Lower leg skin (tissue), 4 donors: ENCODE data around the gene GLP2R. TPM values are rescaled to one million over a fixed set of nuclear protein-coding genes. Genes with fewer than 3 reads are reported as not detected.

Source experiments
- DNase-seq, 2 donors: peaks; one replicate each; pipeline ENCODE4 v3.0.0-alpha.2; 2019; ENCODE audit warnings: low spot score in 2 of 2
- H3K4me3 ChIP-seq: fragments of 200-600 bp; sonication (generic); 2 replicates; pipeline ENCODE4 v1.5.1; 2017; ENCODE audit warnings: mild to moderate bottlenecking, low read depth; ENCODE audit not compliant: poor library complexity, severe bottlenecking
- POLR2A ChIP-seq, 2 donors: fragments of 450-650 bp; IDR thresholded peaks; one replicate each; pipeline ENCODE4 v1.6.1; 2016 to 2017; ENCODE audit warnings: antibody characterized with exemption in 2 of 2, mild to moderate bottlenecking in 1 of 2, moderate library complexity in 1 of 2
- WGBS, 2 donors: methylation state at CpG; one replicate each; pipeline ENCODE4 v1.1.5; 2018; 5-methylcytosine and 5-hydroxymethylcytosine counted together
- intact Hi-C: fragments of 100-400 bp; cut with DNase I; formaldehyde crosslinking; loops from one replicate; pipeline ENCODE4 v1.15.0; 2023; ENCODE audit warnings: low total_unique reads
- total RNA-seq, 4 donors: library from RNA; depleted of rRNA; stranded (reverse); fragments of >200 nt; gene quantifications; one replicate each; pipeline ENCODE4 v1.1.0, GENCODE V29; 2016
- TF ChIP-seq, protein P1 (sequence below), 3 donors: fragments of 450-650 bp; IDR thresholded peaks; one replicate each; pipeline ENCODE4 v1.5.1; 2016; ENCODE audit warnings: antibody characterized with exemption in 3 of 3, mild to moderate bottlenecking in 3 of 3, moderate library complexity in 2 of 3

The GLP2R gene
- total RNA-seq, 4 donors from 2014 or later: 1.9 TPM; not detected in 3

DNA sequence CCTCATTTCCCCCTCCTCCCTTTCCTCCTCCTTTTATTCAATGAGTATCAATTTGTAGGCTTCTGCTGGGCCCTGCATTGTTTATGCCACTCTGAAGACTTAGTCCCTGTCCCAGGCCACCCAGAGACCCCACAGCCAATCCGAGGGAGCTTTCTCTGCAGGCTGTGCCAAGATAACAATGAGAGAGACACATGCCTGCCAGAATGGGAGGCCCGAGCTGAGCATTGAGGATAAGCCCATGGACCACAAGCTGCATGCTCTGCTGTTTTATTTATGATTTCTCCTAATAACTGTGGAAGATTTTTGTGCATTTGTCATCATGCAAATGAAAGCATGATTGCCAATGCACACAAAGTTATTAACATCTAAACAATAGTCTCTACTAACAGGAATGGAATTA, 76.4 kb downstream of the GLP2R start:
- intact Hi-C loops: no loop called here
- no peak overlapping the region for H3K4me3 ChIP-seq
- DNase-seq: no peak
- TF ChIP-seq POLR2A (IDR thresholded peaks at IDR 0.05): no peak
- TF ChIP-seq, protein P1, sequence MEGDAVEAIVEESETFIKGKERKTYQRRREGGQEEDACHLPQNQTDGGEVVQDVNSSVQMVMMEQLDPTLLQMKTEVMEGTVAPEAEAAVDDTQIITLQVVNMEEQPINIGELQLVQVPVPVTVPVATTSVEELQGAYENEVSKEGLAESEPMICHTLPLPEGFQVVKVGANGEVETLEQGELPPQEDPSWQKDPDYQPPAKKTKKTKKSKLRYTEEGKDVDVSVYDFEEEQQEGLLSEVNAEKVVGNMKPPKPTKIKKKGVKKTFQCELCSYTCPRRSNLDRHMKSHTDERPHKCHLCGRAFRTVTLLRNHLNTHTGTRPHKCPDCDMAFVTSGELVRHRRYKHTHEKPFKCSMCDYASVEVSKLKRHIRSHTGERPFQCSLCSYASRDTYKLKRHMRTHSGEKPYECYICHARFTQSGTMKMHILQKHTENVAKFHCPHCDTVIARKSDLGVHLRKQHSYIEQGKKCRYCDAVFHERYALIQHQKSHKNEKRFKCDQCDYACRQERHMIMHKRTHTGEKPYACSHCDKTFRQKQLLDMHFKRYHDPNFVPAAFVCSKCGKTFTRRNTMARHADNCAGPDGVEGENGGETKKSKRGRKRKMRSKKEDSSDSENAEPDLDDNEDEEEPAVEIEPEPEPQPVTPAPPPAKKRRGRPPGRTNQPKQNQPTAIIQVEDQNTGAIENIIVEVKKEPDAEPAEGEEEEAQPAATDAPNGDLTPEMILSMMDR (IDR thresholded peaks at IDR 0.05): no peak
- 16 to 35% methylated on average over 2 of the region's 2 CpGs for WGBS, 2 donors

DNA sequence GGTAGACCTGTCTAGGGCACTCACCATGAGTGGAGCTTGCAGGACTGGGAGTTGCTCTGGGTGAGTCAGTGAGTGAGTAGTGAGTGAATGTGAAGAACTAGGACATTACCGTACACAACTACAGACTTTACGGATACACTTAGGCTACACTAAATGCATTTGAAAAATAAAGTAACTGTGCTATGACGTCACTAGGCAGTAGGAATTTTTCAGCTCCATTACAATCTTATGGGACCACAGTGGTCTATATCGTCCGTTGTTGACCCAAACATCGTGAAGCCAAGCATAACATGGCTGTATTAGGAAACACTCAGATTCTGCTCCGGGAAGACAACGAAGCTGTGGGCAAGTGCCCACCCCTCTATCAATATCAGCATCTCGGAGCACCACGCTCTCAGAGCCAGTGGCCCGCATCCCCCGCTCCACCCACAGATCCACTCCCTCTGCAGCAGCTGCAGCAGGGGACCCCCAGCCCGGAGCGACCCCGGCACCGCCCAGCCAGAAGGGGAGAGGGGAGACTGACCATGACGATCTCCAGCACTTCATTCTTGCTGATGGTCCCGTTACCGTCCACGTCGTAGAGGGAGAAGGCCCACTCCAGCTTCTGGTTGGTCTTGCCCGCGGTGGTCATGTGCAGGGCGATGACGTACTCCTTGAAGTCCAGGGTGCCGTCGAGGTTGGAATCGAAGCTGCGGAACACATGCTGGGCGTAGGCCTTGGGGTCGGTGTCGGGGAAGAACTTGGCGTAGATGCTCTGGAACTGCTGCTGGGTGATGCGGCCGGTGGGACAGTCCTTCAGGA, 78.8 kb downstream of the GLP2R start:
- TF ChIP-seq, protein P1 (IDR thresholded peaks at IDR 0.05): no peak
- no peak for TF ChIP-seq POLR2A (IDR thresholded peaks at IDR 0.05)
- no peak for DNase-seq
- intact Hi-C loops: no loop called here
- H3K4me3 ChIP-seq: no peak overlapping the region
- 95% methylated on average over 35 of the region's 35 CpGs for WGBS, 2 donors

DNA sequence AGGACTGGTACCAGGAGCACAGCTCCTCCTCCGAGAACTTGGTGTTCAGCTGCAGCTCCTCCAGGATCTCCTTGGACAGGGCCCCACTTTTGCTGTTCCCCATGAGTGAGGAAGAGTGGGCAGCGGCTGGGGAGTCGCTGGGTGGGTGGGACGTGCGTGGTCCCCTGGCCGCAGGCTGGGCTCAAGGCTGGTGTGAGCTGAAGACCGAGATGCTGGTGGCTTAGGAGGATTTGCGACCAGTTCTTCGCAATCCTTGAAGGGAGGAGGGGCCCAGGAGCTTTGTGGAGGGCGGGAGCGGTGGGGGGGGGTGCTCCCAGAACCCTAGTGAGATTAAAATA, 79.3 kb downstream of the GLP2R start, which contains the start of gene RCVRN:
Gene RCVRN (minus strand): TSS at position 194 of the 338 bp plus-strand sequence. CDS start 91 bp downstream, at position 103.
- TF ChIP-seq, protein P1 (IDR thresholded peaks at IDR 0.05): no peak
- no peak for TF ChIP-seq POLR2A (IDR thresholded peaks at IDR 0.05)
- H3K4me3 ChIP-seq: no peak within 1 kb of the TSS
- WGBS, 2 donors: 91 to 93% methylated on average over 11 of the region's 11 CpGs
- DNase-seq: no peak
- intact Hi-C loops: no loop called here

DNA sequence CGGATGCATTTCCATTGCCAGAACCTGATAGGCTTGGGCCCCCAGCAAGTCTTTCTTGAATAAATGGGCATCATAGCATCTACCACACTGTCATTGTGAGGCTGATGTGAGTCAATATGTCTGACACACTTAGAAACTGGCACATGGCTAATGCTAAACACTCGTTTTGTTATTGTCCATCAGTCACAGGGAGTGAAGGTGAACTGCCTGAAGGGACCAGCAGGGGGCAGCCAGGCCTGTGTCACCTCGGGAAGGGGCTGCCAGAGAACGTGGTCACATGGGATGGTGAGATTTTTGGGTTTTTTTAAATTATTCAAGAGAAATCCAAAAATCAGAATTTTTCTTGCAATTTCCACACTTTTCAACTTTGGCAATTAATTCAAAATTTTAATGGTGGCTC, 80.2 kb downstream of the GLP2R start:
- no peak overlapping the region for H3K4me3 ChIP-seq
- no peak for DNase-seq
- WGBS, 2 donors: 19 to 22% methylated on average over 4 of the region's 4 CpGs
- intact Hi-C loops: no loop called here
- TF ChIP-seq, protein P1 (IDR thresholded peaks at IDR 0.05): no peak
- no peak for TF ChIP-seq POLR2A (IDR thresholded peaks at IDR 0.05)

DNA sequence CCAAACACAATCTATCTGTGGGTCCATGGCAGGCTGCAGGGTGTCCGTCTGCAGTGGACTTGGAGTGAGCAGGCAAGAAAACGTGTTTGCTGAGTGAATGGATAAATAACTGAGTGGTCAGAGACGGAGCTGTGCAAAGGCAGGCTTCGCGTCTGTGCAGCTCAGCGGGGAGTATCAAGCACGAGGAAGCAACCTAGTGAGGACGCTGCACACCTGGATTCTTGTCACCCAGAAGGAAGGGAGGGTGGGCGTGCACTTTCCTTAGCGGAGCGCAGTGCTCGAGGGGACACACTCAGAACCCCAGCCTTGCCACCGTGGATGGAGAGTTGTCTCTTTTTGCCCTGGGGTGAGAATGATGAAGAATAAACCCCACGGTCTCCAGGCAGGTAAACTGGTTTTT, 80.9 kb downstream of the GLP2R start:
- intact Hi-C loops: no loop called here
- TF ChIP-seq, protein P1 (IDR thresholded peaks at IDR 0.05): no peak
- no peak for TF ChIP-seq POLR2A (IDR thresholded peaks at IDR 0.05)
- no peak for DNase-seq
- no peak overlapping the region for H3K4me3 ChIP-seq
- 46% methylated on average over 14 of the region's 14 CpGs for WGBS, 2 donors

DNA sequence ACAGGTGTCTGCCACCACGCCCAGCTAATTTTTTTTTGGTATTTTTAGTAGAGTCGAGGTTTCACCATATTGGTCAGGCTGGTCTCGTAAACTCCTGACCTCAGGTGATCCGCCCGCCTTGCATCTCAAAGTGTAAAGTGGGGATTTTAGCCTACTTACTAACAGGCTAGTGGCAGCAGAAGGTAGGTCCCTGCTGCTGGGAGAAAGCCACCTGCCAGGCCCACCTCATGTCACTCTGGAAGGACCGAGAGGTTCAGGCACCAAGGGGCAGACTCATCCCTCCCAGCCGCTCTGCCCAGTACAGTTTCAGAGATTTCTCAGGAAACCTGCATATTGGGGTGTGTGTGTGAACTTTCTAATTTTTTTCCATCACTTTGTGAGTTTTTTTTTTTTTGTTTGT, 81.4 kb downstream of the GLP2R start:
- DNase-seq: no peak
- WGBS, 2 donors: 83 to 89% methylated on average over 7 of the region's 7 CpGs
- intact Hi-C loops: no loop called here
- no peak overlapping the region for H3K4me3 ChIP-seq
- TF ChIP-seq, protein P1 (IDR thresholded peaks at IDR 0.05): no peak
- TF ChIP-seq POLR2A (IDR thresholded peaks at IDR 0.05): no peak
